ENCODE results near the gene FHAD1. TPM values are rescaled to one million over a fixed set of nuclear protein-coding genes. Genes with fewer than 3 reads are reported as not detected.
A peak's percentile ranks its signal among the peaks of the same experiment; 100 is the strongest.
"Not testable (repeated sequence)": the region's sequence is repeated elsewhere in the genome, so short reads cannot be mapped to it uniquely, and the experiment has no call there.

Gene FHAD1
- total RNA-seq, 1 donor from 2014 or later, result 1.7 TPM

DNA sequence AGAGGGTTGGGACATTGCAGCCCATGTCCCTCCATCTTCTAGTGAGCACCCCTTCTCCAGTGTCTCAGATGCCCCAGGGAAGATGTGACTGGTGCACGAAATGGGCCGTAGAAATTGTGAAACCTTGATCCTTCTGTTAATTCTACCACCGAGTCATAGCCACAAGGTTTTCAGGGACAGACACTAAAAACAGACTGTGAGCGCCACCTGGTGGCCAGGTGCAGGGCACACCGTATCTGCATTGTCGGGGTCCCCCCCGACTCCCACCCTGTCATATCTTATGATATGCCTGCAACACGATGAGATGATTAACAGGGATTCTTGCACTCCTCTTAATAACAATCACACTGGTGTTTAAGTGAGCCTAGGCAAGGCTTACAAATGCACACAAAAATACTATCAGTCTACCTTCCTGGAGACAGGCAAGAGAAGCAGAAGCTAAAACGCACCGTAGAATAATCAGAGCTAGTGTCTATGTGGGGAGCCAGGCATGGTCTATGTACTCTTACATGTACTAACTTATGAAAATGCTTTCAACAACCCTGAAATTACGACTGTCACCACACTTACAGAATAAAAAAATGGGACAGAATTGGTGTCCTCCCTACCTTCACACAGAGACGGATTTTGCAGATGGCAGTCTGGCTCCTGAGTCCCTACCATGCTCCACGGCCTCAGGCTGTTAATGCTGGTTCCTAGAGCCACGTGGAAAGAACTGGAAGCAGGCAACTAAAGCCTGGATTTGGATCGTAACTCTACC, 57.9 kb downstream of the FHAD1 start:
- no peak overlapping the region for H3K27ac Mint-ChIP-seq (ENCODE audit: unreplicated experiment)
- H3K4me3 Mint-ChIP-seq, result no peak overlapping the region
- no peaks in the 10 kb centered on the region for H3K27me3 Mint-ChIP-seq (ENCODE audit: low read depth)
- peaks cover 3% of the 10 kb centered on the region for H3K36me3 Mint-ChIP-seq (ENCODE audit: low read depth)
- peaks cover 9% of the 10 kb centered on the region for H3K9me3 Mint-ChIP-seq
- H3K4me1 Mint-ChIP-seq, result no peaks in the 10 kb centered on the region
- TF ChIP-seq, protein P1, sequence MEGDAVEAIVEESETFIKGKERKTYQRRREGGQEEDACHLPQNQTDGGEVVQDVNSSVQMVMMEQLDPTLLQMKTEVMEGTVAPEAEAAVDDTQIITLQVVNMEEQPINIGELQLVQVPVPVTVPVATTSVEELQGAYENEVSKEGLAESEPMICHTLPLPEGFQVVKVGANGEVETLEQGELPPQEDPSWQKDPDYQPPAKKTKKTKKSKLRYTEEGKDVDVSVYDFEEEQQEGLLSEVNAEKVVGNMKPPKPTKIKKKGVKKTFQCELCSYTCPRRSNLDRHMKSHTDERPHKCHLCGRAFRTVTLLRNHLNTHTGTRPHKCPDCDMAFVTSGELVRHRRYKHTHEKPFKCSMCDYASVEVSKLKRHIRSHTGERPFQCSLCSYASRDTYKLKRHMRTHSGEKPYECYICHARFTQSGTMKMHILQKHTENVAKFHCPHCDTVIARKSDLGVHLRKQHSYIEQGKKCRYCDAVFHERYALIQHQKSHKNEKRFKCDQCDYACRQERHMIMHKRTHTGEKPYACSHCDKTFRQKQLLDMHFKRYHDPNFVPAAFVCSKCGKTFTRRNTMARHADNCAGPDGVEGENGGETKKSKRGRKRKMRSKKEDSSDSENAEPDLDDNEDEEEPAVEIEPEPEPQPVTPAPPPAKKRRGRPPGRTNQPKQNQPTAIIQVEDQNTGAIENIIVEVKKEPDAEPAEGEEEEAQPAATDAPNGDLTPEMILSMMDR (conservative IDR thresholded peaks at IDR 0.05), result peak; percentile 97
- DNase-seq (ENCODE audit: low read depth, low spot score), result peak; percentile 67

- H3K4me3 Mint-ChIP-seq, result no peak overlapping the region
- H3K36me3 Mint-ChIP-seq (ENCODE audit: low read depth), result peaks cover 3% of the 10 kb centered on the region
- peaks cover 9% of the 10 kb centered on the region for H3K9me3 Mint-ChIP-seq
- no peaks in the 10 kb centered on the region for H3K27me3 Mint-ChIP-seq (ENCODE audit: low read depth)
- DNase-seq (ENCODE audit: low read depth, low spot score), result no peak
- H3K4me1 Mint-ChIP-seq, result no peaks in the 10 kb centered on the region
- H3K27ac Mint-ChIP-seq (ENCODE audit: unreplicated experiment), result no peak overlapping the region
- TF ChIP-seq, protein P1 (conservative IDR thresholded peaks at IDR 0.05), result no peak
Observed at GRCh38 chr1:15305468-15305770, 58.4 kb downstream of the FHAD1 start.

- not testable (repeated sequence) for H3K27ac Mint-ChIP-seq (ENCODE audit: unreplicated experiment)
Observed at GRCh38 chr1:15306352-15306751, 59.3 kb downstream of the FHAD1 start.

DNA sequence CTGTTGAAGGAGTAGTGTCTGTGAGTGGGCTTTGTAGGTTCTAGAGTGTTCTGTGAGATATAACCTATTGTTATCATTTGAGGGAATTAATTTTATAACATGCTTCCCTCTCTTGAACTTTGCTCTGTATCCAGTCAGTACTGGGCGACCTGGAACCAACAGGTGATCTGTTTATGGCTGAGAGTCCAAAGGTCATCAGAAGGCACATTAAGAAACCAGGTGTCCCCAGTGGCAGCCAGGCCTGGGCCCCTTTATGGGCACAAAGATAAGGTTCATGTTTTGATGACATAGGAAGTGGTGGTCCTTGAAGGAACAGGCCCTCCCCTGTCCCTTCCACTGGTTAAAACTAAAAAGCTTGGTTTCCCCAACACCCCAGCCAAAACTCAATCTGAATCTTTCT, 61.1 kb downstream of the FHAD1 start:
- peaks cover 3% of the 10 kb centered on the region for H3K36me3 Mint-ChIP-seq (ENCODE audit: low read depth)
- no peak for DNase-seq (ENCODE audit: low read depth, low spot score)
- H3K27ac Mint-ChIP-seq (ENCODE audit: unreplicated experiment), result no peak overlapping the region
- H3K27me3 Mint-ChIP-seq (ENCODE audit: low read depth), result no peaks in the 10 kb centered on the region
- TF ChIP-seq, protein P1 (conservative IDR thresholded peaks at IDR 0.05), result no peak
- no peaks in the 10 kb centered on the region for H3K4me1 Mint-ChIP-seq
- no peak overlapping the region for H3K4me3 Mint-ChIP-seq
- peaks cover 9% of the 10 kb centered on the region for H3K9me3 Mint-ChIP-seq

More at GRCh38 chr1:15306352-15306751, 59.3 kb downstream of the FHAD1 start:
- H3K9me3 Mint-ChIP-seq; H3K4me3 Mint-ChIP-seq; DNase-seq (ENCODE audit: low read depth, low spot score); H3K27me3 Mint-ChIP-seq (ENCODE audit: low read depth); H3K36me3 Mint-ChIP-seq (ENCODE audit: low read depth); H3K4me1 Mint-ChIP-seq: not testable (repeated sequence)

GRCh38 chr1:15308621-15309027, 61.6 kb downstream of the FHAD1 start:
- no peaks in the 10 kb centered on the region for H3K4me1 Mint-ChIP-seq
- no peak for DNase-seq (ENCODE audit: low read depth, low spot score)
- TF ChIP-seq, protein P1 (conservative IDR thresholded peaks at IDR 0.05), result no peak
- no peak overlapping the region for H3K27ac Mint-ChIP-seq (ENCODE audit: unreplicated experiment)
- no peak overlapping the region for H3K4me3 Mint-ChIP-seq
- no peaks in the 10 kb centered on the region for H3K27me3 Mint-ChIP-seq (ENCODE audit: low read depth)
- peaks cover 9% of the 10 kb centered on the region for H3K9me3 Mint-ChIP-seq
- peaks cover 3% of the 10 kb centered on the region for H3K36me3 Mint-ChIP-seq (ENCODE audit: low read depth)

DNA sequence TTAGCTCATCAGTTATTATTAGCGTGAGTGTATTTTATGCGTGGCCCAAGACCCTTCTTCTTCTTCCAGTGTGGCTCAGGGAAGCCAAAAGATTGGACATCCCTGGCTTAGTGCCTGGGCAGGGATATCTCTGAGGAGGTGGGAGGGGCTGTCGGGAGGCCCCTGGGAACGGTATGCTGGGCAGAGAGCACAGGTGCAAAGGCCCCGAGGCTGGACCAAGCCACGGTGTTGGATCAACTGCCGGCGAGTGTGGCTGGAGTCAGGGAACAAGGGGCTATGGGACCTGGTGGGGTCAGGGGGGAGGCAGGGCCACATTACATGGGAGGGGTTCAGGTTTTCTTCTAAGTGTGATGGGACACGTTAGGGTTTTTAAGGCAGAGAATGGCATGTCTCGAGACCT, 62.7 kb downstream of the FHAD1 start:
- Mint-ChIP-seq H3K36me3 (ENCODE audit: low read depth) (peaks cover 3% of the 10 kb centered on the region), H3K27me3 (ENCODE audit: low read depth) (no peaks in the 10 kb centered on the region), H3K4me3 (no peak overlapping the region), H3K9me3 (peaks cover 9% of the 10 kb centered on the region), H3K27ac (ENCODE audit: unreplicated experiment) (no peak overlapping the region), H3K4me1 (no peaks in the 10 kb centered on the region)
- DNase-seq (ENCODE audit: low read depth, low spot score), result no peak
- TF ChIP-seq, protein P1 (conservative IDR thresholded peaks at IDR 0.05), result no peak
